Colonic mucosa (tissue), 4 donors: ENCODE measurements around the gene PARD6B. TPM values are rescaled to one million over a fixed set of nuclear protein-coding genes. Genes with fewer than 3 reads are reported as not detected.

Experiments
- DNase-seq: peaks from one replicate; pipeline ENCODE4 v3.0.0-alpha.2; 2020
- H3K27ac ChIP-seq: fragments of 200-600 bp; one replicate; pipeline ENCODE4 v1.8.0; 2021
- H3K27me3 ChIP-seq: fragments of 200-600 bp; one replicate; pipeline ENCODE4 v1.8.0; 2021
- H3K36me3 ChIP-seq: fragments of 200-600 bp; one replicate; pipeline ENCODE4 v1.8.0; 2021
- H3K4me1 ChIP-seq: fragments of 200-600 bp; one replicate; pipeline ENCODE4 v1.8.0; 2021; ENCODE audit warnings: mild to moderate bottlenecking
- H3K4me3 ChIP-seq: fragments of 200-600 bp; one replicate; pipeline ENCODE4 v1.8.0; 2021
- H3K9ac ChIP-seq, 2 donors: one replicate each; pipeline ENCODE4 v1.7.0; 2013; ENCODE audit warnings: control low read depth in 2 of 2, low read depth in 2 of 2, low read length in 2 of 2
- H3K9me3 ChIP-seq: fragments of 200-600 bp; one replicate; pipeline ENCODE4 v1.8.0; 2021
- intact Hi-C: fragments of 100-400 bp; cut with DNase I; formaldehyde crosslinking; loops from one replicate; pipeline ENCODE4 v1.14.1; 2022
- total RNA-seq, 2 donors: library from RNA; stranded (reverse); fragmentation: NEBNext Ultra II Directional in 1 of 2; extraction: Animal tissue kit (Norgen Biotek cat#: 25700) in 1 of 2; gene quantifications; one replicate each; pipeline ENCODE4 v1.2.1, GENCODE V29; 2021
- TF ChIP-seq, protein P1 (sequence below): fragments of 200-600 bp; IDR thresholded peaks from one replicate; pipeline ENCODE4 v1.8.0; 2022; ENCODE audit warnings: antibody characterized with exemption, mild to moderate bottlenecking
- donor health status: healthy.
- donor health status: DM: no; HTN: no; CAD: no.
- donor health status: DM: no; HTN: no; CAD: no.

The PARD6B gene
- total RNA-seq, 2 donors from 2014 or later, result 16.6 to 35.6 TPM

GRCh38 chr20:50805349-50805684 lies 73.9 kb downstream of the PARD6B start:
- Histone ChIP-seq H3K36me3 (no peaks in the 10 kb centered on the region), H3K27me3 (no peaks in the 10 kb centered on the region), H3K9ac (no peak overlapping the region), H3K9me3 (no peaks in the 10 kb centered on the region), H3K4me1 (no peaks in the 10 kb centered on the region), H3K27ac (no peak overlapping the region), H3K4me3 (no peak overlapping the region)
- DNase-seq, result no peak
- TF ChIP-seq, protein P1, sequence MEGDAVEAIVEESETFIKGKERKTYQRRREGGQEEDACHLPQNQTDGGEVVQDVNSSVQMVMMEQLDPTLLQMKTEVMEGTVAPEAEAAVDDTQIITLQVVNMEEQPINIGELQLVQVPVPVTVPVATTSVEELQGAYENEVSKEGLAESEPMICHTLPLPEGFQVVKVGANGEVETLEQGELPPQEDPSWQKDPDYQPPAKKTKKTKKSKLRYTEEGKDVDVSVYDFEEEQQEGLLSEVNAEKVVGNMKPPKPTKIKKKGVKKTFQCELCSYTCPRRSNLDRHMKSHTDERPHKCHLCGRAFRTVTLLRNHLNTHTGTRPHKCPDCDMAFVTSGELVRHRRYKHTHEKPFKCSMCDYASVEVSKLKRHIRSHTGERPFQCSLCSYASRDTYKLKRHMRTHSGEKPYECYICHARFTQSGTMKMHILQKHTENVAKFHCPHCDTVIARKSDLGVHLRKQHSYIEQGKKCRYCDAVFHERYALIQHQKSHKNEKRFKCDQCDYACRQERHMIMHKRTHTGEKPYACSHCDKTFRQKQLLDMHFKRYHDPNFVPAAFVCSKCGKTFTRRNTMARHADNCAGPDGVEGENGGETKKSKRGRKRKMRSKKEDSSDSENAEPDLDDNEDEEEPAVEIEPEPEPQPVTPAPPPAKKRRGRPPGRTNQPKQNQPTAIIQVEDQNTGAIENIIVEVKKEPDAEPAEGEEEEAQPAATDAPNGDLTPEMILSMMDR, result no peak
- intact Hi-C loops, result no loop called here

DNA sequence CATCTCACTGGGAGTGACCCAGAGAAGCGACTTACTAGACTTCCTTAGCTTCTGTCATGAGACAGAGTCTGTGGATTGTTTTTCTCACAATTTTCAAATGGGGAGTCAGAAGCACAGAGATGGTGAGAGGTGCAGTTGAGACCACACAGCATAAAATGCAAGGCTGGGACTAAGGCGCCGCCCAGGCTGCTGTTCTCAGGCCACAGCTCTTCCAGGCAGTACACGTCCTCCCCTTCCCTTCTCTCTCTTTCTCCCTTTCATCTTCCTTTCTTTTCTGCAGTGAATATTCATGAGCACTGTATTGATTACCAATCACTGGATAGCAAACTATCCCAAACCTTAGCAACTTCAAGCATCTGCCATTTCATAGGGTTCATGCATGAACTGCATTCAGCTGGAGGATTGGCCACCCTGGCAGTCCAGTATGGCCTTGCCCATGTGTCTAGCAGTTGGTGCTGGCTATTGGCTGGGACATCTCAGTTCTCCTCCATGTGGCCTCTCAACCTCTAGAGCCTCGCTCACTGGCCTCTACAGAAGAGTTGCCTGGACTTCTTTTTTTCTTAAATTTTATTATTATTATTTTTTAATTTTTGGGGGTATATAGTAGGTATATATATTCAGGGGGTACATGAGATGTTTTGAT lies 74.9 kb downstream of the PARD6B start:
- Histone ChIP-seq H3K4me3 (no peak overlapping the region), H3K27me3 (no peaks in the 10 kb centered on the region), H3K9ac (no peak overlapping the region), H3K9me3 (no peaks in the 10 kb centered on the region), H3K4me1 (no peaks in the 10 kb centered on the region), H3K36me3 (no peaks in the 10 kb centered on the region), H3K27ac (no peak overlapping the region)
- intact Hi-C loops, result no loop called here
- TF ChIP-seq, protein P1, result no peak
- DNase-seq, result no peak

Other genes starting within 250 kb of the PARD6B start
- gene PTPN1, start 221.2 kb upstream of the PARD6B start, total RNA-seq, result 10 to 100 TPM; 33.2 to 37.9 TPM
- 1 to 10 TPM; 1.9 to 2.9 TPM for gene RIPOR3, start 40.0 kb upstream of the PARD6B start, total RNA-seq
- 1 to 10 TPM; 1.1 to 2.7 TPM for gene BCAS4, start 63.5 kb downstream of the PARD6B start, total RNA-seq
- 10 to 100 TPM; 46.8 to 54.0 TPM for gene ADNP, start 199.9 kb downstream of the PARD6B start, total RNA-seq
- gene DPM1, start 227.0 kb downstream of the PARD6B start, total RNA-seq, result 10 to 100 TPM; 37.0 to 43.9 TPM
- 1 to 10 TPM; 4.6 to 5.1 TPM for gene MOCS3, start 227.2 kb downstream of the PARD6B start, total RNA-seq